B cell (primary cell): ENCODE measurements around the gene HYAL2. TPM values are rescaled to one million over a fixed set of nuclear protein-coding genes. Genes with fewer than 3 reads are reported as not detected.

Experiments used
- ATAC-seq: fragments of 200-7000 bp; cut with Tn5 transposase; one replicate; pipeline ENCODE4 v1.10.0; 2021; ENCODE audit warnings: low read depth, mild to moderate bottlenecking, moderate number of reproducible peaks, moderate library complexity
- CTCF ChIA-PET: fragments of 350-600 bp; sonication (Branson Sonifier 250); formaldehyde crosslinking; loops from one replicate; lab custom pipeline; 2021; ENCODE audit warnings: antibody characterized with exemption, inconsistent platforms; lab: Charles Lee
- POLR2A ChIA-PET: fragments of 350-600 bp; sonication (Branson Sonifier 250); formaldehyde crosslinking; loops from one replicate; lab custom pipeline; 2021; ENCODE audit warnings: antibody characterized with exemption; lab: Charles Lee
- DNase-seq: peaks from one replicate; pipeline ENCODE4 v3.0.0; 2013
- H2AFZ ChIP-seq: 2 replicates; pipeline ENCODE4 v1.6.1; 2012; ENCODE audit warnings: mild to moderate bottlenecking, low read depth, low read length; ENCODE audit not compliant: insufficient read depth, poor library complexity, severe bottlenecking
- H3K27ac ChIP-seq, 2 donors: 1 replicate in 1 of 2; 2 replicates in 1 of 2; pipeline ENCODE4 v1.5.1; 2012 to 2013; ENCODE audit warnings: low read length in 2 of 2, mild to moderate bottlenecking in 2 of 2, moderate library complexity in 1 of 2
- H3K27me3 ChIP-seq, 4 experiments: fragments of 200-600 bp in 1 of 4; sonication (generic) in 1 of 4; replicated peaks in 1 of 4; 1 replicate in 2 of 4; 2 replicates in 2 of 4; pipeline versions ENCODE4 v1.6.1 to v1.7.0; 2013 to 2016; ENCODE audit warnings: low read length in 3 of 4, mild to moderate bottlenecking in 2 of 4, mixed read lengths in 1 of 4, moderate library complexity in 1 of 4; ENCODE audit not compliant: insufficient read depth in 4 of 4, control insufficient read depth in 3 of 4; ENCODE audit errors: control extremely low read depth in 1 of 4
- H3K36me3 ChIP-seq, 2 experiments: replicated peaks in 1 of 2; 1 replicate in 1 of 2; 2 replicates in 1 of 2; pipeline versions ENCODE4 v1.6.1 to v1.7.1; 2013; ENCODE audit warnings: low read length in 1 of 2; ENCODE audit not compliant: insufficient read depth in 2 of 2, control insufficient read depth in 1 of 2; ENCODE audit errors: control extremely low read depth in 1 of 2, extremely low read depth in 1 of 2
- H3K4me1 ChIP-seq, 2 donors: fragments of 200-600 bp in 1 of 2; sonication (generic) in 1 of 2; 1 replicate in 1 of 2; 2 replicates in 1 of 2; pipeline versions ENCODE4 v1.5.1 to v1.6.1; 2013 to 2017; ENCODE audit warnings: low read length in 2 of 2; ENCODE audit not compliant: control insufficient read depth in 2 of 2, insufficient read depth in 2 of 2
- H3K4me2 ChIP-seq: replicated peaks from 2 replicates; pipeline ENCODE3; 2012; ENCODE audit warnings: mild to moderate bottlenecking, low read depth, low read length; ENCODE audit not compliant: poor library complexity, severe bottlenecking
- H3K4me3 ChIP-seq, 5 experiments: fragments of 200-600 bp in 1 of 5; sonication (generic) in 1 of 5; 1 replicate in 3 of 5; 2 replicates in 2 of 5; pipeline versions ENCODE4 v1.5.1 to v1.7.0; 2011 to 2016; ENCODE audit warnings: low read length in 4 of 5, mild to moderate bottlenecking in 4 of 5, low read depth in 2 of 5, control low read depth in 1 of 5, moderate library complexity in 1 of 5; ENCODE audit not compliant: insufficient read depth in 1 of 5; ENCODE audit errors: control extremely low read depth in 1 of 5, extremely low read depth in 1 of 5
- H3K79me2 ChIP-seq: fragments of 200-600 bp; sonication (generic); one replicate; pipeline ENCODE4 v1.6.0; 2016; ENCODE audit warnings: low read length; ENCODE audit not compliant: control insufficient read depth, insufficient read depth
- H3K9ac ChIP-seq: fragments of 200-600 bp; sonication (generic); 2 replicates; pipeline ENCODE4 v1.6.1; 2017; ENCODE audit warnings: mild to moderate bottlenecking, low read length, moderate library complexity
- H3K9me3 ChIP-seq, 3 donors: one replicate each; pipeline versions ENCODE4 v1.6.1 to v1.7.1; 2013; ENCODE audit warnings: low read length in 2 of 3; ENCODE audit not compliant: control insufficient read depth in 2 of 3, insufficient read depth in 1 of 3; ENCODE audit errors: control extremely low read depth in 1 of 3
- H4K20me1 ChIP-seq: 2 replicates; pipeline ENCODE4 v1.6.0; 2012; ENCODE audit warnings: mild to moderate bottlenecking, low read length; ENCODE audit not compliant: insufficient read depth, control insufficient read depth, poor library complexity, severe bottlenecking
- H3K27ac Mint-ChIP-seq: one replicate; pipeline ENCODE4 v1.8.0; 2021; ENCODE audit warnings: mixed read lengths
- H3K27me3 Mint-ChIP-seq: one replicate; pipeline ENCODE4 v1.8.0; 2021; ENCODE audit warnings: mixed read lengths
- H3K4me1 Mint-ChIP-seq: one replicate; pipeline ENCODE4 v1.8.0; 2021; ENCODE audit warnings: mixed read lengths
- H3K4me3 Mint-ChIP-seq: one replicate; pipeline ENCODE4 v1.8.0; 2021; ENCODE audit warnings: mixed read lengths
- H3K9me3 Mint-ChIP-seq: one replicate; pipeline ENCODE4 v1.8.0; 2022; ENCODE audit warnings: mixed read lengths; ENCODE audit not compliant: insufficient read depth
- EZH2 ChIP-seq: IDR thresholded peaks from 2 replicates; pipeline ENCODE4 v1.6.1; 2012; ENCODE audit warnings: borderline replicate concordance, low read depth, mild to moderate bottlenecking, moderate library complexity, low read length; ENCODE audit not compliant: insufficient read depth, poor library complexity, severe bottlenecking
- WGBS: methylation state at CpG from one replicate; pipeline ENCODE4 v1.1.5; 2013; ENCODE audit warnings: missing lambda C conversion rate; ENCODE audit not compliant: insufficient coverage; 5-methylcytosine and 5-hydroxymethylcytosine counted together
- intact Hi-C: fragments of 100-400 bp; cut with micrococcal nuclease; formaldehyde crosslinking; loops from one replicate; pipeline ENCODE4 v1.10.0; 2022
- polyA plus RNA-seq: library from polyadenylated mRNA; depleted of rRNA; stranded (reverse); fragments of >200 nt; gene quantifications from 2 replicates; pipeline ENCODE4 v1.2.3, GENCODE V29; 2012
- total RNA-seq, 2 donors: library from RNA; stranded (reverse); fragments of 120-200 nt in 1 of 2; gene quantifications; 1 replicate in 1 of 2; 2 replicates in 1 of 2; pipeline versions ENCODE4 v1.2.3 to v1.2.4, GENCODE V29; 2013 to 2022
- TF ChIP-seq, protein P1 (sequence below): fragments of 200-600 bp; IDR thresholded peaks from one replicate; pipeline ENCODE4 v1.8.0; 2022; ENCODE audit warnings: antibody characterized with exemption, mild to moderate bottlenecking

The HYAL2 gene
- total and polyA plus RNA-seq, 2 donors (not counting 1 experiment from before 2014, with no cell fraction given) = 4.2 to 5.1 TPM

DNA sequence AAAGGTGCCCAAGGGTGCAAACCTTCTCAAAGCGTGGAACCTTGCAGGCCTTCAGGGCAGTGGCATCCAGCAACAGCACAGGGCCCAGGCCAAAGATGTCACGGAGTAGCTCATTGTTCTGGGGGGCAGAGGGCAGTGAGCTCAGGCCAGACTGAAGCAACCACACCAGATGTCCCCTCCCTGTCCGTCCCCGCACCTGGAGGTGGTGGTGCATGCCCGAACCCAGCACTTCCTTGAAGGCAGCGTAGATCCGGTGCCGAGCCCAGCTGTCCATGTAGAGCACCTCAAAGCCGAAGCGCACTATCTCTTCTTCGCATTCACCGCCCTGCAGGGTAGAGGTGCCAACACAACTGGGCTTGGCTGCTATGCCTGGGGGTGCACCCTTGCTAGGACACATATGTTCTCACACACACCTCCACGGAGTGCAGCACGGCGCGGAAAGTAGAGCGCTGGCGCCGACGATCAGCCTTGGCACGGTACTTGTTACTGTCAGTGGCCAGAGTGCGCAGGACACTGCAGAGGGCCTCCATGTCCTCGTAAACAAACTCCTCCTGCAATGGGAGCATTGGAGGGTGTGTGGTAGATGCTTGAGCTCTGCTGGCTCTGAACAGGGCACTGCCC is 34.0 kb downstream of the HYAL2 start:
- Mint-ChIP-seq H3K9me3 (no peaks in the 10 kb centered on the region), H3K27ac (no peak overlapping the region), H3K4me3 (no peak overlapping the region), H3K27me3 (no peaks in the 10 kb centered on the region), H3K4me1 (peaks cover 14% of the 10 kb centered on the region)
- ATAC-seq (no peak), DNase-seq (no peak)
- Histone ChIP-seq H3K4me3 (no peak overlapping the region), H3K36me3 (peaks cover 0 to 29% of the 10 kb centered on the region in 2 experiments), H3K4me2 (no peak overlapping the region), H3K79me2 (peaks cover 18% of the 10 kb centered on the region), H3K4me1 (peaks cover 11 to 17% of the 10 kb centered on the region in 2 donors), H3K9me3 (no peaks in the 10 kb centered on the region), H3K27ac (no peak overlapping the region), H2AFZ (no peak overlapping the region), H4K20me1 (no peaks in the 10 kb centered on the region), H3K9ac (no peak overlapping the region), H3K27me3 (no peaks in the 10 kb centered on the region)
- intact Hi-C loops = no loop called here
- ChIA-PET POLR2A (no interaction called here), CTCF (interaction anchor here (1.0 to 1.7 kb wide), 4 partner anchors 9 to 28 kb away, joined by 3 to 5 read pairs (median 4); partner anchors contain the start of genes HYAL3, LSMEM2 and NAA80)
- TF ChIP-seq, protein P1, sequence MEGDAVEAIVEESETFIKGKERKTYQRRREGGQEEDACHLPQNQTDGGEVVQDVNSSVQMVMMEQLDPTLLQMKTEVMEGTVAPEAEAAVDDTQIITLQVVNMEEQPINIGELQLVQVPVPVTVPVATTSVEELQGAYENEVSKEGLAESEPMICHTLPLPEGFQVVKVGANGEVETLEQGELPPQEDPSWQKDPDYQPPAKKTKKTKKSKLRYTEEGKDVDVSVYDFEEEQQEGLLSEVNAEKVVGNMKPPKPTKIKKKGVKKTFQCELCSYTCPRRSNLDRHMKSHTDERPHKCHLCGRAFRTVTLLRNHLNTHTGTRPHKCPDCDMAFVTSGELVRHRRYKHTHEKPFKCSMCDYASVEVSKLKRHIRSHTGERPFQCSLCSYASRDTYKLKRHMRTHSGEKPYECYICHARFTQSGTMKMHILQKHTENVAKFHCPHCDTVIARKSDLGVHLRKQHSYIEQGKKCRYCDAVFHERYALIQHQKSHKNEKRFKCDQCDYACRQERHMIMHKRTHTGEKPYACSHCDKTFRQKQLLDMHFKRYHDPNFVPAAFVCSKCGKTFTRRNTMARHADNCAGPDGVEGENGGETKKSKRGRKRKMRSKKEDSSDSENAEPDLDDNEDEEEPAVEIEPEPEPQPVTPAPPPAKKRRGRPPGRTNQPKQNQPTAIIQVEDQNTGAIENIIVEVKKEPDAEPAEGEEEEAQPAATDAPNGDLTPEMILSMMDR = no peak
- no peak for TF ChIP-seq EZH2
- WGBS = 98% methylated on average over 23 of the region's 23 CpGs

DNA sequence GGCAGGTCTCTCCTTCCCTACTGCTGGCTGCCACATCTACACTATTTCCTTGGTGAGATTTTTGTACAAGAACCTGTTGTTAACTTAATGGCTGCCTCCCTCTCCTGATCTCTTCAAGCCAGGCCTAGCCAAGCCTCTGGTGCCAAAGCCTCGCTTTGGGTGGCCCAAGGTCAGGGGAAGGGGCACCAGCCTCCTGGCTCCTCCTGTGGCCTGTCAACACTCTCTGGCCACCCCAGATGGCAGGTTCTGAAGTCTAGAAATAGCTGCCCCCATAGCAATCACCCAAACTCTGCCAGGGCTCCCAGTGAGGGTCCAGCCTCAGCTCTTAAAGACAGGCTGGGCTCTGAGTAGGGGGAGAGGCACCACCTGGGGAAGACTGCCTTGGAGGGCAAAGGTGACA is 35.3 kb downstream of the HYAL2 start:
- intact Hi-C loops = no loop called here
- Histone ChIP-seq H4K20me1 (no peaks in the 10 kb centered on the region), H3K79me2 (peaks cover 18% of the 10 kb centered on the region), H3K27ac (no peak overlapping the region), H3K9me3 (no peaks in the 10 kb centered on the region), H3K27me3 (no peaks in the 10 kb centered on the region), H3K4me1 (peaks cover 7 to 9% of the 10 kb centered on the region in 2 donors), H3K9ac (no peak overlapping the region), H2AFZ (no peak overlapping the region), H3K4me2 (no peak overlapping the region), H3K36me3 (peaks cover 0 to 29% of the 10 kb centered on the region in 2 experiments), H3K4me3 (no peak overlapping the region)
- ATAC-seq = no peak
- Mint-ChIP-seq H3K4me3 (no peak overlapping the region), H3K9me3 (no peaks in the 10 kb centered on the region), H3K4me1 (peaks cover 7% of the 10 kb centered on the region), H3K27me3 (no peaks in the 10 kb centered on the region), H3K27ac (no peak overlapping the region)
- ChIA-PET POLR2A (no interaction called here), CTCF (interaction anchor here (1.0 to 1.7 kb wide), 3 partner anchors 8 to 27 kb away, joined by 3 to 4 read pairs (median 4); partner anchors contain the start of gene LSMEM2)
- no peak for DNase-seq
- TF ChIP-seq, protein P1 = no peak
- TF ChIP-seq EZH2 = no peak
- WGBS = 100% methylated on average over 1 of the region's 1 CpG
